Measurements from ENCODE around the gene HNRNPA3. TPM values are rescaled to one million over a fixed set of nuclear protein-coding genes. Genes with fewer than 3 reads are reported as not detected.

HNRNPA3 gene
- total and polyA plus RNA-seq, 2 of the 13 experiments (the other 11 are each of a cell fraction or from before 2014, with no cell fraction given): 73.3 to 97.7 TPM

GRCh38 chr2:177242121-177242987 is 29.8 kb downstream of the HNRNPA3 start (continued):
- no peak for TF ChIP-seq RERE (CRISPR knock-in tag; IDR thresholded peaks at IDR 0.05; ENCODE audit: low read depth)
- no peak for TF ChIP-seq ZNF703 (CRISPR knock-in tag; IDR thresholded peaks at IDR 0.05; ENCODE audit: borderline replicate concordance)
- TF ChIP-seq SMAD9 (CRISPR knock-in tag; IDR thresholded peaks at IDR 0.05): no peak
- no peak for TF ChIP-seq MAZ (IDR thresholded peaks at IDR 0.05; ENCODE audit: borderline replicate concordance, low read depth, low read length)
- TF ChIP-seq MAZ (CRISPR knock-in tag; IDR thresholded peaks at IDR 0.05; ENCODE audit: low read depth): no peak
- no peak for TF ChIP-seq TGIF2 (CRISPR knock-in tag; IDR thresholded peaks at IDR 0.05)
- no peak for TF ChIP-seq MEIS2 (CRISPR knock-in tag; IDR thresholded peaks at IDR 0.05)
- TF ChIP-seq BCL6 (CRISPR knock-in tag; IDR thresholded peaks at IDR 0.05): peak; percentile 46; the same call in 1 of the 2 replicates
- no peak for TF ChIP-seq ZNF276 (CRISPR knock-in tag; IDR thresholded peaks at IDR 0.05; ENCODE audit: low read depth)
- TF ChIP-seq ZGPAT (CRISPR knock-in tag; IDR thresholded peaks at IDR 0.05): peak; percentile 88
- no peak for TF ChIP-seq SALL1 (CRISPR knock-in tag; IDR thresholded peaks at IDR 0.05)
- TF ChIP-seq CTCF (CRISPR knock-in tag; IDR thresholded peaks at IDR 0.05): no peak
- TF ChIP-seq ZNF674 (CRISPR knock-in tag; IDR thresholded peaks at IDR 0.05; ENCODE audit: low read depth): no peak
- no peak for TF ChIP-seq MAFK (conservative IDR thresholded peaks at IDR 0.05 in 1 of 2, IDR thresholded peaks at IDR 0.05 in 1 of 2; ENCODE audit: low read length in 2 of 2)
- no peak for TF ChIP-seq ARNT2 (CRISPR knock-in tag; IDR thresholded peaks at IDR 0.05; ENCODE audit: low read depth)
- TF ChIP-seq ZNF772 (CRISPR knock-in tag; IDR thresholded peaks at IDR 0.05): no peak
- TF ChIP-seq SETDB1 (CRISPR knock-in tag; IDR thresholded peaks at IDR 0.05; ENCODE audit: borderline replicate concordance): no peak
- no peak for TF ChIP-seq EEA1 (CRISPR knock-in tag; IDR thresholded peaks at IDR 0.05; ENCODE audit: borderline replicate concordance)

Data from HepG2 (cell line).